ENCODE data around the gene TWNK. TPM values are rescaled to one million over a fixed set of nuclear protein-coding genes. Genes with fewer than 3 reads are reported as not detected.

The TWNK gene
- total and polyA plus RNA-seq, 2 experiments from 2014 or later = 12.2 to 29.4 TPM

- peak; percentile 87 for ATAC-seq
- H3K4me3 Mint-ChIP-seq = peak within 1 kb of the TSS; percentile 77
- DNase-seq (ENCODE audit: low spot score) = peak; percentile 86
- Histone ChIP-seq H3K27ac (ENCODE audit: low read depth) (no peak within 1 kb of the TSS), H3F3A (replicated peaks; ENCODE audit: low read depth) (peaks cover 5% of the 10 kb centered on the region; the same call in 1 of the 2 replicates), H3K9me2 (ENCODE audit: insufficient read depth) (no peaks in the 10 kb centered on the region), H4K20me1 (replicated peaks; ENCODE audit: insufficient read depth) (no peaks in the 10 kb centered on the region), H3K4me1 (ENCODE audit: insufficient read depth) (peaks cover 26% of the 10 kb centered on the region), H3K27me3 (ENCODE audit: insufficient read depth) (no peaks in the 10 kb centered on the region), H3K4me3 (peak within 1 kb of the TSS; percentile 92), H2AFZ (peak within 1 kb of the TSS; percentile 98), H3K79me2 (replicated peaks; ENCODE audit: insufficient read depth) (no peaks in the 10 kb centered on the region), H3K4me2 (peak within 1 kb of the TSS; percentile 96), H3K36me3 (ENCODE audit: insufficient read depth) (no peaks in the 10 kb centered on the region)
- peaks cover 32% of the 10 kb centered on the region for H3K4me1 Mint-ChIP-seq
- TF ChIP-seq POLR2AphosphoS5 (IDR thresholded peaks at IDR 0.05; ENCODE audit: low read depth) (peak; percentile 71; the same call in 1 of the 2 replicates), JUNB (IDR thresholded peaks at IDR 0.05; ENCODE audit: unreplicated experiment) (no peak), CTCF (conservative IDR thresholded peaks at IDR 0.05; ENCODE audit: low read depth in 2 of 2) (peak; percentile 67 to 78)
- peaks cover 15% of the 10 kb centered on the region for H3K27me3 Mint-ChIP-seq (ENCODE audit: insufficient read depth, low read depth, poor library complexity)
- H3K36me3 Mint-ChIP-seq (ENCODE audit: low read depth) = 0 out of 3 replicates have a peak, but pooled peaks cover 3% of the 10 kb centered on the region
- H3K27ac Mint-ChIP-seq = no peak within 1 kb of the TSS
- no peaks in the 10 kb centered on the region for H3K9me3 Mint-ChIP-seq
Observed at GRCh38 chr10:100969187-100970075, 17.9 kb upstream of the TWNK start, which contains the start of gene SEMA4G. Gene SEMA4G (plus strand): TSS chr10:100969504. CDS start chr10:100972913, 3,409 bp downstream.

- H3K36me3 Mint-ChIP-seq (ENCODE audit: low read depth) = 0 out of 3 replicates have a peak, but pooled peaks cover 3% of the 10 kb centered on the region
- peak overlapping the region; percentile 77 for H3K4me3 Mint-ChIP-seq
- H3K27me3 ChIP-seq (ENCODE audit: insufficient read depth) = no peaks in the 10 kb centered on the region
- TF ChIP-seq NANOG (IDR thresholded peaks at IDR 0.05; ENCODE audit: borderline replicate concordance) (no peak), CTCF (conservative IDR thresholded peaks at IDR 0.05; ENCODE audit: low read depth in 2 of 2) (no peak), ETS1 (IDR thresholded peaks at IDR 0.05) (no peak), STAT1 (IDR thresholded peaks at IDR 0.05; ENCODE audit: unreplicated experiment) (no peak)
Observed at GRCh38 chr10:100970076-100970913, 17.0 kb upstream of the TWNK start.

More at GRCh38 chr10:100970076-100970913, 17.0 kb upstream of the TWNK start:
- peak; percentile 38 for ATAC-seq
- DNase-seq (ENCODE audit: low spot score) = peak; percentile 52
- no peaks in the 10 kb centered on the region for H4K20me1 ChIP-seq (replicated peaks; ENCODE audit: insufficient read depth)
- peaks cover 32% of the 10 kb centered on the region for H3K4me1 Mint-ChIP-seq
- no peaks in the 10 kb centered on the region for H3K9me3 Mint-ChIP-seq
- peak overlapping the region; percentile 96 for H3K4me2 ChIP-seq
- H3K79me2 ChIP-seq (replicated peaks; ENCODE audit: insufficient read depth) = no peaks in the 10 kb centered on the region
- no peak overlapping the region for H3K27ac ChIP-seq (ENCODE audit: low read depth)
- peaks cover 5% of the 10 kb centered on the region; the same call in 1 of the 2 replicates for H3F3A ChIP-seq (replicated peaks; ENCODE audit: low read depth)
- H3K36me3 ChIP-seq (ENCODE audit: insufficient read depth) = no peaks in the 10 kb centered on the region
- H3K27me3 Mint-ChIP-seq (ENCODE audit: insufficient read depth, low read depth, poor library complexity) = peaks cover 15% of the 10 kb centered on the region
- peak overlapping the region; percentile 96 for H2AFZ ChIP-seq
- no peaks in the 10 kb centered on the region for H3K9me2 ChIP-seq (ENCODE audit: insufficient read depth)
- H3K4me1 ChIP-seq (ENCODE audit: insufficient read depth) = peaks cover 26% of the 10 kb centered on the region
- peak overlapping the region; percentile 92 for H3K4me3 ChIP-seq
- no peak overlapping the region for H3K27ac Mint-ChIP-seq

All from GM23338 (cell line).